Panc1 (cell line): ENCODE data around the gene KRT6C. TPM values are rescaled to one million over a fixed set of nuclear protein-coding genes. Genes with fewer than 3 reads are reported as not detected.

ENCODE experiments used
- ATAC-seq: fragments of 200-7000 bp; cut with Tn5 transposase; 2 replicates; pipeline ENCODE4 v1.9.1; 2020; ENCODE audit warnings: mild to moderate bottlenecking, moderate library complexity
- BruUV-seq: library from RNA; stranded (reverse); fragments of 400-500 nt; replicated peaks from 2 replicates; lab custom pipeline; 2021; lab: Mats Ljungman, UMichigan
- CTCF ChIA-PET: fragments of 300-600 bp; sonication (Branson Sonifier 250); formaldehyde crosslinking; loops from one replicate; lab custom pipeline; 2022; ENCODE audit warnings: antibody characterized with exemption; lab: Charles Lee
- POLR2A ChIA-PET: fragments of 300-600 bp; sonication (Branson Sonifier 250); formaldehyde crosslinking; loops from one replicate; lab custom pipeline; 2022; ENCODE audit warnings: antibody characterized with exemption; lab: Charles Lee
- DNase-seq: peaks from one replicate; pipeline ENCODE4 v3.0.0-alpha.2; 2010; ENCODE audit warnings: low read depth, low spot score
- H3K27ac ChIP-seq: 2 replicates; pipeline ENCODE4 v1.5.1; 2011; ENCODE audit warnings: mild to moderate bottlenecking, low read length, inconsistent platforms
- H3K27me3 ChIP-seq: fragments of 200-500 bp; sonication (Bioruptor generic); 2 replicates; pipeline ENCODE4 v1.6.0; 2014; ENCODE audit warnings: low read length, inconsistent platforms; ENCODE audit not compliant: control insufficient read depth, insufficient read depth
- H3K36me3 ChIP-seq: fragments of 200-500 bp; sonication (Bioruptor generic); 2 replicates; pipeline ENCODE4 v1.5.1; 2014; ENCODE audit warnings: inconsistent platforms, mild to moderate bottlenecking, low read length, moderate library complexity; ENCODE audit not compliant: control insufficient read depth, insufficient read depth
- H3K4me1 ChIP-seq: 2 replicates; pipeline ENCODE4 v1.5.1; 2011; ENCODE audit warnings: inconsistent platforms, mild to moderate bottlenecking, low read length, moderate library complexity; ENCODE audit not compliant: control insufficient read depth, insufficient read depth
- H3K4me3 ChIP-seq, 2 experiments: 2 replicates each; pipeline ENCODE4 v1.5.1; 2011 to 2012; ENCODE audit warnings: low read depth in 2 of 2, low read length in 2 of 2, mild to moderate bottlenecking in 2 of 2, inconsistent platforms in 1 of 2, moderate library complexity in 1 of 2
- H3K9me3 ChIP-seq: fragments of 200-500 bp; sonication (Bioruptor generic); 2 replicates; pipeline ENCODE4 v1.5.1; 2014; ENCODE audit warnings: low read depth, mild to moderate bottlenecking, inconsistent platforms, low read length, moderate library complexity; ENCODE audit not compliant: control insufficient read depth, insufficient read depth
- CTCF ChIP-seq: fragments of 450-650 bp; IDR thresholded peaks from 2 replicates; pipeline ENCODE4 v1.5.1; 2017; ENCODE audit warnings: mild to moderate bottlenecking
- POLR2AphosphoS5 ChIP-seq: IDR thresholded peaks from 2 replicates; pipeline ENCODE4 v1.6.1; 2012; ENCODE audit warnings: mild to moderate bottlenecking, low read depth, low read length, moderate library complexity
- REST ChIP-seq, 2 experiments: IDR thresholded peaks; 2 replicates each; pipeline ENCODE4 v1.6.1; 2011 to 2012; ENCODE audit warnings: low read depth in 2 of 2, control low read depth in 1 of 2, low read length in 1 of 2, mild to moderate bottlenecking in 1 of 2, moderate library complexity in 1 of 2; ENCODE audit not compliant: insufficient read depth in 1 of 2
- SIN3A ChIP-seq: IDR thresholded peaks from 2 replicates; pipeline ENCODE4 v1.6.1; 2012; ENCODE audit warnings: low read depth, mild to moderate bottlenecking, low read length, moderate library complexity, borderline replicate concordance; ENCODE audit not compliant: insufficient read depth
- TCF7L2 ChIP-seq: IDR thresholded peaks from 2 replicates; pipeline ENCODE4 v1.6.1; 2011; ENCODE audit warnings: mild to moderate bottlenecking, low read depth, low read length, inconsistent platforms
- in situ Hi-C: cut with HindIII; loops from 2 replicates; pipeline ENCODE4 v1.10.0; 2016; ENCODE audit warnings: low sequenced_read_pairs, low pct_unique_long_range_greater_than_20kb
- intact Hi-C: fragments of 100-400 bp; cut with micrococcal nuclease; formaldehyde crosslinking; loops from one replicate; pipeline ENCODE4 v1.10.0; 2022; ENCODE audit not compliant: unreplicated experiment
- total RNA-seq: library from RNA; stranded (reverse); gene quantifications from one replicate; pipeline ENCODE4 v1.2.1, GENCODE V29; 2021; ENCODE audit not compliant: unreplicated experiment

KRT6C gene
- total RNA-seq, 1 experiment from 2014 or later, result not detected

- ChIA-PET POLR2A (no interaction called here), CTCF (no interaction called here)
- ATAC-seq, result no peak
- DNase-seq, result no peak
- intact Hi-C loops (no loop called here), in situ Hi-C loops (no loop called here)
- no TSS peak for BruUV-seq
- TF ChIP-seq TCF7L2 (no peak), CTCF (no peak), REST (IDR thresholded peaks at IDR 0.05; ENCODE audit: insufficient read depth in 1 of 2, low read depth in 2 of 2, low read length in 1 of 2) (no peak), POLR2AphosphoS5 (no peak)
- H3K9me3 ChIP-seq, result no peaks in the 10 kb centered on the region
- H3K27ac ChIP-seq, result no peak overlapping the region
- H3K36me3 ChIP-seq, result no peaks in the 10 kb centered on the region
- no peaks in the 10 kb centered on the region for H3K4me1 ChIP-seq
- H3K27me3 ChIP-seq, result peaks cover 7% of the 10 kb centered on the region; the same call in 1 of the 2 replicates
- no peak overlapping the region for H3K4me3 ChIP-seq
These were observed 25.3 kb upstream of the KRT6C start for GRCh38 chr12:52498946-52499345.

DNA sequence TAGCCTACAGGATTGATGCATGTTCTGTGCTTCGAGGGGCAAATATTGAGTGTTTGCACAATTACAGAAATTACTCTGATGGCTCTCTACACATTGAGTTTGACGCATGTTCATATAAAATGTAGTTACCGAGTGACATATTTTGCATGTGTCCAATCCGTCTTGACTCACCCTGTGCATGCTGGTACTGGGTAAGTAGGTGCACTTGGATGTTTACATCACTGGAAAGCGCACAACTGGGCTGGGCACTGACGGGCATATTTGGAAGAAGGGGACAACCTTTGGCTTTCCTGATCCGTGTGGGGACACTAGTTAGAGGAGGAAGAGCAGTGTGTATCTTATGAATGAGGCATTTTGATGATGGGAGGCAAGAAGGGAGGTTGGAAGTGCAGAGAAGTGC is 24.4 kb upstream of the KRT6C start:
- CTCF ChIA-PET, result no interaction called here
- TF ChIP-seq POLR2AphosphoS5 (no peak), REST (IDR thresholded peaks at IDR 0.05; ENCODE audit: insufficient read depth in 1 of 2, low read depth in 2 of 2, low read length in 1 of 2) (no peak), CTCF (no peak), SIN3A (no peak), TCF7L2 (no peak)
- in situ Hi-C loops, result no loop called here
- H3K9me3 ChIP-seq, result no peaks in the 10 kb centered on the region
- no peaks in the 10 kb centered on the region for H3K36me3 ChIP-seq
- H3K27me3 ChIP-seq, result peaks cover 9% of the 10 kb centered on the region; the same call in 1 of the 2 replicates
- H3K4me1 ChIP-seq, result no peaks in the 10 kb centered on the region
- intact Hi-C loops, result no loop called here
- no peak overlapping the region for H3K4me3 ChIP-seq
- DNase-seq (no peak), ATAC-seq (no peak)
- BruUV-seq, result no TSS peak
- POLR2A ChIA-PET, result no interaction called here
- H3K27ac ChIP-seq, result no peak overlapping the region
